GM18502 (cell line): ENCODE results near the gene EML6.

ENCODE experiments used
- ATAC-seq: cut with Tn5 transposase; IDR thresholded peaks from one replicate; pipeline ENCODE4 v1.9.1; 2021; ENCODE audit warnings: mild to moderate bottlenecking; ENCODE audit not compliant: unreplicated experiment, poor library complexity

EML6 gene

DNA sequence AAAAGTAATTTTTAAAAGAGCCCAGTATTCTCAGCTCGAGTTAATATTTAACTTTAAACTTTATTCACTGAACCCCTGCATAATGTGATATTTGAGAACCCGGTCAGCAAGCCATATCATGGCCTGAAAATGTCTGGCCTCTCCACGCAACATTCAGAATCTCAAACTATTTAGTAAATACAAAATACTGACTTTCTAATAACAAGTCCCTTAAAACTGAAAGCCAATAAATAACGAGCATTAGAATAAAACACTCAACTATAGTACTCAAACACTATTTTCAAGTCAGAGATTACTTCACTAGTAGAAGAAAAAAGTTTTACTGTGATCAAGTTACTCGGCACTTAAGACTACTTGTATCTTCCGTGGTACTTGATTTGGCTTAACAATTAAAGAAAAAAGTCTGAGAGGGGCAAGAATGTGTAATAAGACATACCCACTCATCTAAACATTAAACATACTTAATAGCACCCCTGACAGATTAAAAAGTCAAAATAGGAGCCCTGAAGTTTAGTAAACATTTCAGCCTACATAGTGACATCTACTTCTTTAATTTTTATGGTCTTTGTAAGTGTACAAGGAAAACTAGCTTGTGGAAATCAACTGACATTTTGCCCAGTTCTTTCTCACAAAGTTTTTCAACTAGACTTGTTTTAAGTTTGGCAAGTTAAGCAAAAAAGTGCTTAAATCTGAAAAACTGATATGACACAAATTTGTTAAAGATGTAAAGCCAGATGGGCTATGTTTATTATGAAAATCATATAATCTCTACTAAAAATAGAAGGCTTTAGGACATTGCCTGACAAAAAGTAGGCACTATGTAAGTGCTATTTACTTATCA is 288.6 kb downstream of the EML6 start:
- no peak for ATAC-seq

DNA sequence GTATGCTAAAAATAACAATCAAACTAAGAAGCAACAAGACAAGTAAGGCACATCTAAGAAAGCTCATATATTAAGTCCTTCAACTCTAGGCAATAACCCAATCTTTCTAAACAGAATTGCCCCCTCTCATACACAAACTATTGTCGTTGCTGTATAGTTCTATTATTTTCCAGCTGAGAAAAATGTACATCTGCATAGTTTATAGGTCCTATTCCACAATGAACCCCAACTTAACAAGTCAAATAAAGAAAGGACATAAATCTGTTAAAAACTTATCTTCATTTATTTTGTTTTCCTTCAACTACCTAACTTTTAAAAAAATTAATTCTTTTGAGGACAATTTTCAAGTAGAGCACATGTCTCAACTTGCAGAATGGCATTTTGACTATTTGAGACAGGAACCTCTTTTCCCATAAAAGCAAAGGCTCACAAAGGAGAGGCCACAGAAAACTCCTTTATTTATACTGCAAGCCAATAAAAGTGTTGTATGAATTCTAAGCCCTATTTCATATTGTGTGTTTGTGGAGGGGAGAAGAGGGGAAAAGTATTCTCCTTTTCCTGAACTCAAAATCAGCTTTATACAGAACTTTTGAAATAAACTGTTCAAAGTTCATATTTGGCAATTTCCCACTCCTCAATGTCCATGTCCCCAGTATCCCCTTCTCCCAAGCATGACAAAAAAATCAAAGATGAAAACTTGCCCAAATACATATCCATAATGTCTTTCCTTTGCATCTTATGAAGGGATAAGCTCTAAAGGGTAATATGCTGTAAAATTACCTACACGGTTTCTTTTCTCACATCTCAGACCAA is 289.4 kb downstream of the EML6 start:
- no peak for ATAC-seq

DNA sequence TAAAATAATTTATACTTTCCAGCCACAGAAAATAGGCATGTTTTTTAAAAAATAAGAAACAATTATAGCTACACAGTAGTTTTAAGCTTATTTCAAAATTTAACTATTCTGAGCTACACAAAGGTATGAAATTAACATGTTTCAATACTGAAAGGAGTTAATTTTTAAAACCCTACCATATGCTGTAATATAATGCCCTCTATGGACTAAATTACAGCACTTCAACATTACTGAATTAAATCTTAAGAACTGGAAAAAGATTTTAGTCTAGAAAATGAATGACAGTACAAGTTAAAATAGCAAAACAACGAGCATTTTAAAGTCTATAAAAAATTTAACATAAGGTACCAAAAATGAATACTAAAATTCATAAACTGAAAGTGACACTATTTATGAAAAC is 290.5 kb downstream of the EML6 start:
- no peak for ATAC-seq

- no peak for ATAC-seq
These were observed 291.8 kb downstream of the EML6 start for GRCh38 chr2:55014962-55015939.

DNA sequence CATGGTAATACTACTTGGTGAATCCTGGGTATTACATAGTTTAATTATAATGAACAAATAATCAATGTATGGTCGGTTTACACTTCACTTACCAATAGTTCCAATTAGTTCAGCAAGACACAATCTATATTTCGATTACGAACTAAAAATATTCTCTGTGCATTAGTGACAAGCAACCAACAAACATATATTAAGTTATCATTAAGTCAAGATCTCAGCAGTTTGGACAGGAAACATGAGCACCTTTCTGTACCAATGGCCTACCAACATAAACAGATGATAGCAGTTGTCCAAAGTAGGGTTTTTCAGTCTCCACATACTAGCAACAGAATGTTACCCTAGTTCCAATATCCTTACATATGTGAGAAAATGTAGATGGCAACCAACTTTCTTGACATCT is 294.0 kb downstream of the EML6 start:
- no peak for ATAC-seq

GRCh38 chr2:55017880-55018279 is 294.4 kb downstream of the EML6 start:
- ATAC-seq = no peak

GRCh38 chr2:55018619-55019018 is 295.2 kb downstream of the EML6 start:
- no peak for ATAC-seq

DNA sequence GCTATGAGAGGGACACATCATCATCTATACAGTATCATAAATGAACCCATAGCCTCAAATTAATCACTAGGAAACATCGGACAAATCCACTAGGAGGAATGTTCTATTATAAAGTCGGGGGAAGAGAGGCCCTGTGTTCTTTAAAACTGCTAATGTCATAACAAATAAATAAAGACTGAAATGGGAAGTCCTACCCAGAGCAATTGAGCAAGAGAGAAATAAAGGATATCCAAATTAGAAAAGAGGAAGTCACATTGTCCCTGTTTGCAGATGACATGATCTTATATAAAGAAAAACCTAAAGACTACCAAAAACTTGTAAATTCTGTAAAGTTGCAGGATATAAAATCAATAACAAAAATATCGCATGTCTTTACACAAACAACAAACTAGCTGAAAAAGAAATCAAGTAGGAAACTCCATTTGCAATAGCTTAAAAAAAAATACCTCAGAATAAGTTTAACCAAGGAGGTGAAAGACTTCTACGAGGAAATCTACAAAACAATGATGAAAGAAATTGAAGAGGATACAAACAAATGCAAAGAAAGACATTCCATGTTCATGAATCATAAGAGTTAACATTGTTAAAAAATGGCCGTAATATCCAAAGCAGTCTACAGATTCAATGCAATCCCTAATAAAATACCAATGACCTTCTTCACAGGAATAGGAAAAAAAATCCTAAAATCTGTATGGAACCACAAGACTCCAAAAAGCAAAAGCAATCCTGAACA is 296.2 kb downstream of the EML6 start:
- no peak for ATAC-seq
